ENCODE data around the gene DAPK1.

DAPK1 gene

GRCh38 chr9:87596862-87597261 lies 99.2 kb downstream of the DAPK1 start:
- no peak for DNase-seq

GRCh38 chr9:87597710-87598443 lies 100.2 kb downstream of the DAPK1 start:
- DNase-seq: no peak

- DNase-seq: no peak
These were observed 102.4 kb downstream of the DAPK1 start for GRCh38 chr9:87599901-87600610.

GRCh38 chr9:87601176-87601575 lies 103.5 kb downstream of the DAPK1 start:
- DNase-seq: no peak

GRCh38 chr9:87601595-87601994 lies 103.9 kb downstream of the DAPK1 start:
- DNase-seq: no peak

GRCh38 chr9:87602933-87603643 lies 105.4 kb downstream of the DAPK1 start:
- DNase-seq: no peak

GRCh38 chr9:87603854-87604490 lies 106.3 kb downstream of the DAPK1 start:
- DNase-seq: no peak

- DNase-seq: no peak
These were observed 107.4 kb downstream of the DAPK1 start for GRCh38 chr9:87604886-87605588.

GRCh38 chr9:87605676-87606075 lies 108.0 kb downstream of the DAPK1 start:
- DNase-seq: no peak

- no peak for DNase-seq
These were observed 109.3 kb downstream of the DAPK1 start for GRCh38 chr9:87606841-87607521.

GRCh38 chr9:87607859-87608258 lies 110.2 kb downstream of the DAPK1 start:
- no peak for DNase-seq

- no peak for DNase-seq
These were observed 111.3 kb downstream of the DAPK1 start for GRCh38 chr9:87609002-87609401.

- no peak for DNase-seq
These were observed 111.8 kb downstream of the DAPK1 start for GRCh38 chr9:87609486-87609885.

- DNase-seq: no peak
These were observed 112.8 kb downstream of the DAPK1 start for GRCh38 chr9:87610200-87611155.

- no peak for DNase-seq
These were observed 114.1 kb downstream of the DAPK1 start for GRCh38 chr9:87611776-87612175.

- DNase-seq: no peak
These were observed 114.9 kb downstream of the DAPK1 start for GRCh38 chr9:87612536-87612935.

GRCh38 chr9:87613265-87614111 lies 115.8 kb downstream of the DAPK1 start:
- DNase-seq: no peak

GRCh38 chr9:87614397-87614796 lies 116.7 kb downstream of the DAPK1 start:
- DNase-seq: no peak

- no peak for DNase-seq
These were observed 117.5 kb downstream of the DAPK1 start for GRCh38 chr9:87615136-87615535.

Measured in NCI-H1092 treated with DMSO at 0.1 percent for 48 hours (cell line).